T-helper 2 cell (primary cell): ENCODE measurements around the gene SYTL3.

ENCODE experiments used
- DNase-seq, 5 experiments: peaks; one replicate each; pipeline versions ENCODE4 v3.0.0 to v3.0.0-alpha.2; 2012 to 2022

Gene SYTL3

GRCh38 chr6:158798311-158798710, 148.5 kb downstream of the SYTL3 start:
- DNase-seq, result no peak

- DNase-seq, result no peak
Observed at GRCh38 chr6:158799051-158799792, 149.4 kb downstream of the SYTL3 start.

GRCh38 chr6:158801655-158802294, 151.9 kb downstream of the SYTL3 start:
- no peak for DNase-seq

GRCh38 chr6:158803733-158804143, 153.9 kb downstream of the SYTL3 start:
- DNase-seq, result peak in 3 of 5 experiments; percentile 39 to 85 (median 66)

- no peak for DNase-seq
Observed at GRCh38 chr6:158804207-158804606, 154.4 kb downstream of the SYTL3 start.

GRCh38 chr6:158805698-158806377, 156.0 kb downstream of the SYTL3 start:
- peak in 1 of 5 experiments; percentile 38 for DNase-seq

- DNase-seq, result no peak
Observed at GRCh38 chr6:158807515-158808441, 157.9 kb downstream of the SYTL3 start.

GRCh38 chr6:158808442-158808833, 158.6 kb downstream of the SYTL3 start:
- DNase-seq, result no peak

GRCh38 chr6:158808941-158809678, 159.3 kb downstream of the SYTL3 start:
- peak in 2 of 5 experiments; percentile 68 to 70 for DNase-seq

GRCh38 chr6:158810155-158811095, 160.6 kb downstream of the SYTL3 start:
- DNase-seq, result no peak

- DNase-seq, result no peak
Observed at GRCh38 chr6:158812611-158813010, 162.8 kb downstream of the SYTL3 start.

GRCh38 chr6:158813032-158813431, 163.2 kb downstream of the SYTL3 start:
- DNase-seq, result peak in 1 of 5 experiments; percentile 65
